ENCODE results near the gene GPS1.

GRCh38 chr17:82072827-82073226 is 21.1 kb downstream of the GPS1 start:
- TF ChIP-seq POLR2A (IDR thresholded peaks at IDR 0.05; ENCODE audit: extremely low read depth, insufficient read length): no peak
- TF ChIP-seq CTCF (IDR thresholded peaks at IDR 0.05; ENCODE audit: low read depth, low read length): no peak
- no peak for TF ChIP-seq MAX (IDR thresholded peaks at IDR 0.05; ENCODE audit: low read depth, low read length)
- TF ChIP-seq MYC (IDR thresholded peaks at IDR 0.05; ENCODE audit: low read depth, low read length): no peak
